Mononuclear cell (primary cell): Measurements from ENCODE around the gene DYDC2. TPM values are rescaled to one million over a fixed set of nuclear protein-coding genes. Genes with fewer than 3 reads are reported as not detected.

Experiments
- H3K27me3 ChIP-seq: 2 replicates; pipeline ENCODE4 v1.6.0; 2011; ENCODE audit warnings: low read length, control low read depth; ENCODE audit not compliant: insufficient read depth
- H3K4me1 ChIP-seq: 2 replicates; pipeline ENCODE4 v1.5.1; 2011; ENCODE audit warnings: mild to moderate bottlenecking, low read length, control low read depth; ENCODE audit not compliant: insufficient read depth
- H3K4me3 ChIP-seq: 2 replicates; pipeline ENCODE4 v1.5.1; 2011; ENCODE audit warnings: mild to moderate bottlenecking, low read length, moderate library complexity
- H3K9me3 ChIP-seq: 2 replicates; pipeline ENCODE4 v1.5.1; 2011; ENCODE audit warnings: low read depth, mild to moderate bottlenecking, control low read depth, low read length
- total RNA-seq: library from RNA; depleted of rRNA; stranded (reverse); fragments of >200 nt; gene quantifications from one replicate; pipeline ENCODE4 v1.2.3, GENCODE V29; 2012

Gene DYDC2, protein sequence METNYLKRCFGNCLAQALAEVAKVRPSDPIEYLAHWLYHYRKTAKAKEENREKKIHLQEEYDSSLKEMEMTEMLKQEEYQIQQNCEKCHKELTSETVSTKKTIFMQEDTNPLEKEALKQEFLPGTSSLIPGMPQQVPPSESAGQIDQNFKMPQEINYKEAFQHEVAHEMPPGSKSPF
- not detected for total RNA-seq

DNA sequence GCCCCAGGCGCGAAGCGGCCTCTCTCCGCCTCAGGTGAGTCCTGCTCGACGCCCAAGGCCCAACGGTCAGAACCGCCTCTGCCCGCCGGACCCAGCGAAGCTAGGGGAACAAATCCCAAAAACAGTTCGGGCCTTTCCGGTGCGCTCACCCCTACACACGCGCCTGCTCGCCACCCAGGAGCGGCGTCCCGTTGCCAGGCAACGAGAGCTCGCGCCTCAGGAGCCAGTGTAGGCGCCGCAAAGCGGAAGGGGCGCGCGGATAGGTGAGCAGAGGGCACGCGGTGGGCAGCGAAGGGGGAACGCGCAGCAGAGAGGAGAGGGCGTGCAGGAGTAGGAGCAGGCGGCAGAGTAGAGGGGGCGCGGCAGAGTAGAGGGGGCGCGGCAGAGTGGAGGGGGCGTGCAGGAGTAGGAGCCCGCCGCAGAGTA, at the start of gene DYDC2, which contains the start of gene DYDC1:
TSS of gene DYDC2 (plus strand) at position 219 of the 426 bp plus-strand sequence. CDS start 5,663 bp downstream, outside the sequence.
TSS of gene DYDC1 (minus strand) at position 193 of the 426 bp plus-strand sequence. CDS start 4,154 bp downstream, outside the sequence.
- Histone ChIP-seq H3K27me3 (peaks cover 18% of the 10 kb centered on the region), H3K4me3 (no peak within 1 kb of the TSS), H3K4me1 (peaks cover 6% of the 10 kb centered on the region), H3K9me3 (no peaks in the 10 kb centered on the region)

DNA sequence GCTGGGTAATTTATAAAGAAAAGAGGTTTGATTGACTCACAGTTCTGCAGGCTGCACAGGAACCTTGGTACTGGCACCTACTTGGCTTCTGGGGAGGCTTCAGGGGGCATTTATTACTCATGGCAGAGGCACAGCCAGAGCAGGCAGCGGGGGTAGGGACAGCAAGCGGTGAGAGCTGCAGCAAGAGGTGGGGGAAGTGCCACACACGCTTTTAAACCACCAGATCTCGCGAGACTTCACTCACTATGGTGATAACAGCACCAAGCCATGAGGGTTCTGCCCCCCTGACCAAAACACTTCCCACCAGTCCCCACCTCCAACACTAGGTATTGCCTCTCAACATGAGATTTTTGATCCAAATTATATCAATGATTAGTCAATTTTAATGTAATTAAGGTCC, 43.1 kb upstream of the DYDC2 start:
- no peak overlapping the region for H3K4me3 ChIP-seq
- H3K9me3 ChIP-seq = no peaks in the 10 kb centered on the region
- H3K4me1 ChIP-seq = no peaks in the 10 kb centered on the region
- no peaks in the 10 kb centered on the region for H3K27me3 ChIP-seq

DNA sequence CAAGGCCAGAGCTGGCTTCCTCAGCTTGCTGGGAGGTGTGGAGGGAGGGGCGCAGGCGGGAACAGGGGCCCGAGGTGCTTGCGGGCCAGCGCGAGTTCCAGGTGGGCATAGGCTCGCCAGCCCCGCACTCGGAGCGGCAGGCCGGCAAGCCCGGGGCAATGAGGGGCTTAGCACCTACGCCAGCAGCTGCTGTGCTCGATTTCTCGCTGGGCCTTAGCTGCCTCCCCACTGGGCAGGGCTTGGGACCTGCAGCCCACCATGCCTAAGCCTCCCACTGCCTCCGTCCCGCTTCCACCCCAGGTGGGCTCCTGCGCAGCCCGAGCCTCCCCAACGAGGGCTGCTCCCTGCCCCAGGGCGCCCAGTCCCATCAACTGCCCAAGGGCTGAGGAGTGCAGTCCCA, 41.2 kb upstream of the DYDC2 start:
- no peaks in the 10 kb centered on the region for H3K27me3 ChIP-seq
- no peak overlapping the region for H3K4me3 ChIP-seq
- no peaks in the 10 kb centered on the region for H3K4me1 ChIP-seq
- H3K9me3 ChIP-seq = no peaks in the 10 kb centered on the region

DNA sequence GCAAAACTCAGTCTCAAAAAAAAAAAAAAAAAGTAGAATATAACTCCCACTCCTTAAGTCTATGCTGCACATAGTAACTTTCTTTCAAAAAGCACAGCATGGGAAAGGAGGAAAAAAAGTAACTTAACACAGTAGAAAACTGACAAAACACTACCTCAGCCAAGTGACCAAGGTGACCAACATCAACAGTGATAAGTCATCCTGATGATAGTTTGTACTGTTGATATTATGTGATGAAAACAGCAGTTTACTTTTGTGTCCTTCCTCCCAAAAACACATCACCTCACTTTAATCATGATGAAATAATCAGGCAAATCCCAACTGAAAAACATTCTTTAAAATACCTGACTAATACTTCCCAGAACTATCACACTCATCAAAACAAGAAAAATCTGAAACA, 37.8 kb upstream of the DYDC2 start:
- Histone ChIP-seq H3K4me1 (no peaks in the 10 kb centered on the region), H3K4me3 (no peak overlapping the region), H3K9me3 (no peaks in the 10 kb centered on the region), H3K27me3 (no peaks in the 10 kb centered on the region)

DNA sequence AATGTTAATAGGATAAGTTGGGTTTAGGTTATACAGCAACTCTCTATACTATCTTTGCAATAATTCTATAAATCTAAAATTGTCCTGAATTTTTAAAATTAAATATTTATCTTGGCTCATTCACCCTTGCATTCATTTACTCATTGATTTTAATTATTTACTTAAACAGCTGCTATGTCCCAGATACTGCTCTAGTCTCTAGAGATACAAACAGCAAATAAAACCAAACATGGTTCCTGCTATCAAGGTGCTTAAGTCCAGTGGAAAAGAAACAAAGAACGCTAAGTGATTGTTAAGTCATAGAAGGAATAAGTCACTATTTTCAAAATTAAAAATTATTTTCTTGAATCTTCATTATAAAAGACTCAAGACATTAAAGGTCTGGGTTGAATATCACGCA, 37.3 kb upstream of the DYDC2 start:
- Histone ChIP-seq H3K9me3 (no peaks in the 10 kb centered on the region), H3K4me1 (no peaks in the 10 kb centered on the region), H3K4me3 (no peak overlapping the region), H3K27me3 (no peaks in the 10 kb centered on the region)

DNA sequence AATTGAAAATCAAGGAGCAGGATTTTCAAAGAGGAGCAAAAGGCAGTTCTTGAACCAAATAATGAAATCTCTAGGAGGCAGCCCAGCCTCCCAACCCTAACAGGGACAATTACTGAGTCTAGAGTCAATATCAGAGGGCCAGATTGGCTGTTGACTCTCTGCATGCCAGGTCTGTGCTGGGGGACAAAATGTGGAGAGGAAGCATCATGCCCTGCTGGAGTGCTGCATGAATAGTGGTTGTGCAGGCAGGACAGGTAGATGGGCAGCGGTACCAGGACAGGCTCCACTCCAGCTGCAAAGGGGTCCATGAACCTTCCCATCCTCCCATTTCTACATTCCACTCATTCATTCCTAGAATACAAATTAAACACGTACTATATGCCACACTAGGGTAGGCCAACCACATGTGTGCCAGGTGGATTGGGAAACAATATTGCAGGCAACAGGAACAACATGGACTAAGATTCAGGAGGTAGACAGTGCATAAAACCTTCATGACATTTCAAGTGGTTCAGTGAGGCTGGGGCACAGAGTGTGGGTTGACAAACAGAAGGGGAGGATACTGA, 36.8 kb upstream of the DYDC2 start:
- H3K4me1 ChIP-seq = no peaks in the 10 kb centered on the region
- no peaks in the 10 kb centered on the region for H3K27me3 ChIP-seq
- H3K9me3 ChIP-seq = no peaks in the 10 kb centered on the region
- H3K4me3 ChIP-seq = no peak overlapping the region

DNA sequence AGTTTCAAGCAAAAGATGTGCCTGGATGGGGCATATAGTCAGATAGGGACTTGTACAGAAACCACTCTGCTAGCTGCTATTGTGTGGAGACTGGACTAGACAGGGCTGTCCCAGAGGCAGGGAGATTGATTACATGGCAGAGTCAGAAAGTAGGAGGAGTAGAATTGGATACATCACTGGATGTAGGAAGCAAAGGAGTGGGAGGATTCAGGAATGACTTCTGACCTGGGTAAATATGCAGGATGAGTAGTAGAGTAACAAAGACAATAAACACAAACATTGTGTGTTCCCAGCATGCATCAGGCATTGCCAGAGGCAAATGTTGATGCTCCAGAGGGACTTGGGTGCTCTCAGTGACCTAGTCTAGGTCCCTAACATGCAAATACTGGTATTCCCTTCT, 36.2 kb upstream of the DYDC2 start:
- Histone ChIP-seq H3K27me3 (no peaks in the 10 kb centered on the region), H3K4me1 (no peaks in the 10 kb centered on the region)

DNA sequence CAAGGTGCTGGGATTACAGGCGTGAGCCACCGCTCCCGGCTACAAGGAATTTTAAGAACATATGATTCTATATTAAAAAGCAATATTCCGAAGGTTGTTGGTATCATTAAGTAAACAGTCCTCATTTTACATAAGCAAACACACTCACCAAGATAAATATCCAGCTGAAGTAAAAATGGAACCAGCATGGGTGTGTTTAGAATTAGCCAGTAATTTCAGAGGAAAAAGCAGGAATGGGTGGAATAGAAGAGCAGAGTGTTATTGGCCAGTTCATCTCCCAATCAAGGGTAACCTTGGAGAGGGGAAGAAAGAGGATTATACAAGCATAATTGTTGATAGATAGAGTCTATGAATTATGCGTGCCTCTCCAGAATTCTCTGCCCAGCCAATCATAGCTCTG, 35.4 kb upstream of the DYDC2 start:
- H3K27me3 ChIP-seq = no peaks in the 10 kb centered on the region
- no peak overlapping the region for H3K4me3 ChIP-seq
- no peaks in the 10 kb centered on the region for H3K4me1 ChIP-seq
- H3K9me3 ChIP-seq = no peaks in the 10 kb centered on the region

More for the DNA sequence above, 36.2 kb upstream of the DYDC2 start:
- no peak overlapping the region for H3K4me3 ChIP-seq
- H3K9me3 ChIP-seq = no peaks in the 10 kb centered on the region

DNA sequence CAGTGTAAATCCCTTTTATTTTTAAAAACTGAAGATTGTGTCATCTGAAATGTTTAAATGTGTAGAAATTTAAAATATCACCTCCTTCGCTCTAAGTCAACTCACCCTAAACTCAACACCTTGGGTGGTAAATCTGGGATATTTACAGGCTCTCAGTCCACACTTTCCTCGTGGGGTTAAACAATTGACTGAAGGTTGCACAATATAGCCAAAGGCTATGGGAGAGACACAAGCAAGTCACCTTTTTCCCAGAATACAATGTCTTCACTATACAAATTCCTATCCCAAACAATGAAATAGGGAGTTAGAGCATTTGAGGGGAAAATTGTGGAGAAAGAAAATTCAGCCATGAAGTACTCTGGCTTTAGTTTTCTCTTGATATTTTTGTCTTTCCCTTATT, 34.4 kb upstream of the DYDC2 start:
- Histone ChIP-seq H3K9me3 (no peaks in the 10 kb centered on the region), H3K4me3 (no peak overlapping the region), H3K27me3 (no peaks in the 10 kb centered on the region), H3K4me1 (no peaks in the 10 kb centered on the region)

DNA sequence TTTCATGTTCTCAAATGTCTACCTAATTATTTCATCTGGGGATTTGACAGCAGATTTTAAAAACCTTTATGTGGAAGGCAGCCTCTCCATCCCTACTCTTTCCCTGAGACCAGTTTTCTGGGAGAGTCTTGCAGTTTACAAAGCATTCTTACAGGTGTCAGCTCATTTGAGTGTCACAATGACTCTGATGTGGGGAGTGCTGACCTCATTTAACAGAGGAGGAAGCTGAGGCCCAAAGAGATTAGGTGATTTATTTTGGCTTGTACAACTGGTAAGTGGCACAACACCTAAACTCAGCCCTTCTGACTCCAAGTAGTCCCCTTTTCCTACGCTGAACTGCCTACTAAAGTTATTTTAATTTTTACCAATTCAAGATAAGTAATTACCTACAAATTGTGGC, 33.9 kb upstream of the DYDC2 start:
- no peaks in the 10 kb centered on the region for H3K27me3 ChIP-seq
- H3K4me1 ChIP-seq = no peaks in the 10 kb centered on the region
- no peak overlapping the region for H3K4me3 ChIP-seq
- H3K9me3 ChIP-seq = no peaks in the 10 kb centered on the region

DNA sequence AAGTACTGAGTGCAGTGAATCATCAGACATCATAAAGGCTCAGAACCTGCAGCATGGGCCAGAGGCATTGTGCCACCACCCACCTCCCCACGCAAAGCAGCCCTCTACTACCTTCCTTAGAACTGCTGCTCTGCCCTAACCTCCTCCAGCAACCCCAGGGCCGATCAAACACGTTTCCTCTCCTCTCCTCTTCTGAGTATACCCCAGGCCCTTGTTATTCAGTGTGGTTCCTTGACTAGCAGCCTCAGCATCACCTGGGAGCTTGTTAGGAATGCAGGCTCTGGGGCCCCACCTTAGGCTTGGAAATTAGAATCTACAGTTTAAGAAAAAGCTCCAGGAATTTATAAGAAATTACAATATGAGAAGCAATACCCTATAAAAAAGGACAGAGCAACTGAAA, 33.3 kb upstream of the DYDC2 start:
- Histone ChIP-seq H3K4me1 (no peaks in the 10 kb centered on the region), H3K27me3 (no peaks in the 10 kb centered on the region), H3K4me3 (no peak overlapping the region), H3K9me3 (no peaks in the 10 kb centered on the region)

DNA sequence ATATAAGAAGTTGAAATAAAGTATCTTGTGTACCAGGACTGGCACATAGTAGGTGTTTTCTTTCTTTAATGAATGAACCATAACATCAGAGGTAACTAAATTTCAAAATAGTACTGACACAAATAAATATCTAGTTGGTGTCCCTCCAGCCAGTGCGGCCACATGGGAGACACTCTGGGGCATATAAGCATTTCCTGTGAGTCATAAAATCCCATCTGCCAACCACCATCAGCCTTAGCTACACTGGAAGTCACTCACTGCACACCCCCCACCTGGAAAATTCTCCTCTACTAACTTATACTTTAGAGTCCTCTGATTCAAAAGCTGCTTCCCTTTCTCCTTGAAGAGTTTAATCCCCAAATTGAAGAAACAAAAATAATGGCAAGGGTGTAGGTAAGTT, 32.5 kb upstream of the DYDC2 start:
- no peaks in the 10 kb centered on the region for H3K9me3 ChIP-seq
- no peaks in the 10 kb centered on the region for H3K27me3 ChIP-seq
- no peak overlapping the region for H3K4me3 ChIP-seq
- no peaks in the 10 kb centered on the region for H3K4me1 ChIP-seq

DNA sequence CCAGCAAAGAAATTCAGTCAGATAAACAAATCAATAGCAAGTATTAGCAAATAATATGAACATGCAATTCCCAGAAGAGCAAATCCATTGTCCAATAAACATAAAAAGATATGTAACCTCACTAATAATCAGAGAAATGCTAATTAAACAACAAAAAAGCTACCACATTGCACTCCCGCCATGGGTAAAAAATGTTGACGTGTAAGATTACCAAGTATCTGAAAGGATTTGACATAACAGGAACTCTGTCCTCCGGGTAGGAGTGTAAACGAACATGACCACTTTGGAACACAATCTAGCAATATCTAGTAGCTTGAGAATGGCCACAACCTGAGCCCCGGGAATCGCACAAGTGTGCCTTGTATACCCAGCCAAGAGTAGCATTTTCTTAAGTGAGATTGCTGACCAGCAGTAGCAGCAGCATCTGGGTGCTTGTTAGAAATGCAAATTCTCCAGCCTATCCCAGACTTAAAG, 31.7 kb upstream of the DYDC2 start:
- peaks cover 3% of the 10 kb centered on the region for H3K27me3 ChIP-seq
- H3K4me3 ChIP-seq = no peak overlapping the region
- H3K4me1 ChIP-seq = no peaks in the 10 kb centered on the region
- H3K9me3 ChIP-seq = no peaks in the 10 kb centered on the region

DNA sequence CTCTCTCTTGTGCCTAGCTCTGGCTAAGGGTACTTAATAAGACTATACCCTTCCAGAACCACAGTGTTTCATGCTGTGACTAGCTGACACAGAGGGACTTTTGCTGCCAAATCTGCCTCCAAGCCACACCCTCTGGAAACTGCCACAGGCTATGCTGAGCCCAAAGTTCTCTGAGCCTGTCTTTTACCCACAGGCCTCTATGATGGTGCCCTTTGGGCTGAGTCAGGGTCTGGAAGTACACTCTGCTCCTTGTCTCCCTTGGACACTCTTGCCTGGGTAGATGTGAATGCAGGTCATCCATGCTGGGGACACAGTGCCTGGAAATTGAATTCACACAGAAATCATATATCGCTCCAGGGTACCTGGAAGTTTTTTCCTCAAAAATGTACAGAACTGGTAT, 22.6 kb upstream of the DYDC2 start:
- H3K27me3 ChIP-seq = peaks cover 3% of the 10 kb centered on the region
- H3K4me3 ChIP-seq = no peak overlapping the region
- H3K9me3 ChIP-seq = no peaks in the 10 kb centered on the region
- no peaks in the 10 kb centered on the region for H3K4me1 ChIP-seq

DNA sequence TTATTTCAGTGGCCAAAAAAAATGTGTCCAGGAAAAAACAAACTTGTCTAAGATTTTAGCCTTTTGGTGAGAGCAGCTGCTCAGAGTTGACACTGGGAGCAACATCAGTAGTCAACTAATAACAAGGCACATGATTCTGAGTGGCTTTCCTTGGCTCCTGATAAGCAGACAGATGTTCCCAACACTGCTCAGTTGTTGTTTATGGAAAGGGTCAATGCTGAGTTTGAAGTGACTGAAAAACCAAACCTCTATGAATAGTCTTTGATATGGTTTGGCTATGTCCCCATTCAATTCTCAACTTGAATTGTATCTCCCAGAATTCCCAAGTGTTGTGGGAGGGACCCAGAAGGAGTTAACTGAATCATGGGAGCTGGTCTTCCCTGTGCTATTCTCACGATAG, 12.3 kb upstream of the DYDC2 start:
- no peaks in the 10 kb centered on the region for H3K9me3 ChIP-seq
- no peaks in the 10 kb centered on the region for H3K4me1 ChIP-seq
- no peak overlapping the region for H3K4me3 ChIP-seq
- no peaks in the 10 kb centered on the region for H3K27me3 ChIP-seq

DNA sequence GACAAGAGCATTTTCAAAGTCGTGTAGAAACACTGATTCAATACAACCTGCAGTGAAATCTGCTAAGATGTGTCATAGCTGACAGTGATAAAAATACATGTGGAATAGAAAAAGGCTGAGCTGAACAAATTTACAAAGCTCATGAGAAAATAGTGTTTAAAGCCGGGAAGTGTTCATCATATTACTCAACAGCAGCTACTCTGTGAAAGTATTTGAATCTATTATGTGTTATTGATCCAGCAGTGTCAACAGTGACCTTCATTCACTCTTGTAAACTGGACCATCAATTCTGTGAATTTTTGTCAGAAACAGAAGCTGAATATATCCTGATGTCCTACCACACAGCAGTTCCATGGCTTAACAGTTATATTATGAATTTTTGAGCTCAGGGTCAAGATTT, 11.7 kb upstream of the DYDC2 start:
- Histone ChIP-seq H3K4me1 (no peaks in the 10 kb centered on the region), H3K9me3 (no peaks in the 10 kb centered on the region), H3K4me3 (no peak overlapping the region), H3K27me3 (no peaks in the 10 kb centered on the region)
